ENCODE measurements around the gene CLSTN3.

The CLSTN3 gene

GRCh38 chr12:7109572-7109920, 20.6 kb upstream of the CLSTN3 start:
- no peak for TF ChIP-seq CTCF (IDR thresholded peaks at IDR 0.05; ENCODE audit: extremely low read depth, insufficient read depth, missing control alignments)
- in situ Hi-C loops (cut with MboI; ENCODE audit: low pct_unique_long_range_greater_than_20kb, low sequenced_read_pairs, unreplicated experiment), result loop anchor here (25.0 kb wide), 1 partner anchor 172 kb away; the partner anchor contains the start of genes ATN1, C12orf57 and RNU7-1
- no peak for DNase-seq (ENCODE audit: low spot score)

GRCh38 chr12:7110661-7111060, 19.5 kb upstream of the CLSTN3 start:
- TF ChIP-seq CTCF (IDR thresholded peaks at IDR 0.05; ENCODE audit: extremely low read depth, insufficient read depth, missing control alignments), result no peak
- in situ Hi-C loops (cut with MboI; ENCODE audit: low pct_unique_long_range_greater_than_20kb, low sequenced_read_pairs, unreplicated experiment), result loop anchor here (25.0 kb wide), 1 partner anchor 173 kb away; the partner anchor contains the start of genes ATN1, C12orf57 and RNU7-1
- DNase-seq (ENCODE audit: low spot score), result no peak

GRCh38 chr12:7112041-7112440, 18.1 kb upstream of the CLSTN3 start:
- DNase-seq (ENCODE audit: low spot score), result no peak
- in situ Hi-C loops (cut with MboI; ENCODE audit: low pct_unique_long_range_greater_than_20kb, low sequenced_read_pairs, unreplicated experiment), result loop anchor here (25.0 kb wide), 1 partner anchor 175 kb away; the partner anchor contains the start of genes ATN1, C12orf57 and RNU7-1
- no peak for TF ChIP-seq CTCF (IDR thresholded peaks at IDR 0.05; ENCODE audit: extremely low read depth, insufficient read depth, missing control alignments)

- TF ChIP-seq CTCF (IDR thresholded peaks at IDR 0.05; ENCODE audit: extremely low read depth, insufficient read depth, missing control alignments), result peak; percentile 86
- in situ Hi-C loops (cut with MboI; ENCODE audit: low pct_unique_long_range_greater_than_20kb, low sequenced_read_pairs, unreplicated experiment), result loop anchor here (25.0 kb wide), 1 partner anchor 176 kb away; the partner anchor contains the start of genes ATN1, C12orf57 and RNU7-1
- peak; percentile 66 for DNase-seq (ENCODE audit: low spot score)
Measured at GRCh38 chr12:7113389-7113871, 16.7 kb upstream of the CLSTN3 start.

GRCh38 chr12:7114008-7114407, 16.2 kb upstream of the CLSTN3 start:
- DNase-seq (ENCODE audit: low spot score), result no peak
- in situ Hi-C loops (cut with MboI; ENCODE audit: low pct_unique_long_range_greater_than_20kb, low sequenced_read_pairs, unreplicated experiment), result loop anchor here (25.0 kb wide), 1 partner anchor 177 kb away; the partner anchor contains the start of genes ATN1, C12orf57 and RNU7-1
- no peak for TF ChIP-seq CTCF (IDR thresholded peaks at IDR 0.05; ENCODE audit: extremely low read depth, insufficient read depth, missing control alignments)

GRCh38 chr12:7114851-7115250, 15.3 kb upstream of the CLSTN3 start:
- in situ Hi-C loops (cut with MboI; ENCODE audit: low pct_unique_long_range_greater_than_20kb, low sequenced_read_pairs, unreplicated experiment), result loop anchor here (25.0 kb wide), 1 partner anchor 178 kb away; the partner anchor contains the start of genes ATN1, C12orf57 and RNU7-1
- no peak for TF ChIP-seq CTCF (IDR thresholded peaks at IDR 0.05; ENCODE audit: extremely low read depth, insufficient read depth, missing control alignments)
- DNase-seq (ENCODE audit: low spot score), result no peak

Measured in GM13977 (cell line).